NOMO-1 treated with DMSO at 0.1 percent for 48 hours (cell line): ENCODE results near the gene U2AF2.

Source experiments
- DNase-seq: peaks from one replicate; lab custom pipeline; 2025; ENCODE audit not compliant: unreplicated experiment; lab: John Stamatoyannopoulos, UW

The U2AF2 gene

GRCh38 chr19:55687281-55688201 is 32.7 kb downstream of the U2AF2 start:
- no peak for DNase-seq

GRCh38 chr19:55688422-55689218 is 33.8 kb downstream of the U2AF2 start:
- no peak for DNase-seq

GRCh38 chr19:55689411-55690108 is 34.7 kb downstream of the U2AF2 start:
- no peak for DNase-seq

- no peak for DNase-seq
These were observed 35.4 kb downstream of the U2AF2 start for GRCh38 chr19:55690109-55690768.

- no peak for DNase-seq
These were observed 36.1 kb downstream of the U2AF2 start for GRCh38 chr19:55690769-55691545.

GRCh38 chr19:55691561-55692481 is 37.0 kb downstream of the U2AF2 start:
- DNase-seq, result no peak

GRCh38 chr19:55692681-55693081 is 37.8 kb downstream of the U2AF2 start:
- no peak for DNase-seq

- DNase-seq, result no peak
These were observed 38.6 kb downstream of the U2AF2 start for GRCh38 chr19:55693336-55693974.

GRCh38 chr19:55694241-55694655 is 39.4 kb downstream of the U2AF2 start:
- no peak for DNase-seq

- no peak for DNase-seq
These were observed 40.0 kb downstream of the U2AF2 start for GRCh38 chr19:55694656-55695491.

GRCh38 chr19:55695511-55696290 is 40.9 kb downstream of the U2AF2 start:
- DNase-seq, result no peak

- no peak for DNase-seq
These were observed 41.6 kb downstream of the U2AF2 start for GRCh38 chr19:55696301-55697068.

- DNase-seq, result no peak
These were observed 42.2 kb downstream of the U2AF2 start for GRCh38 chr19:55697069-55697440.

- no peak for DNase-seq
These were observed 42.9 kb downstream of the U2AF2 start for GRCh38 chr19:55697698-55698097.

- no peak for DNase-seq
These were observed 43.4 kb downstream of the U2AF2 start for GRCh38 chr19:55698256-55698655.

GRCh38 chr19:55699221-55699620 is 44.4 kb downstream of the U2AF2 start:
- DNase-seq, result no peak
